SKM-1 (cell line): Measurements from ENCODE around the gene STMN1.

Experiments
- DNase-seq: peaks from one replicate; lab custom pipeline; 2025; ENCODE audit not compliant: unreplicated experiment; lab: John Stamatoyannopoulos, UW

The STMN1 gene

DNA sequence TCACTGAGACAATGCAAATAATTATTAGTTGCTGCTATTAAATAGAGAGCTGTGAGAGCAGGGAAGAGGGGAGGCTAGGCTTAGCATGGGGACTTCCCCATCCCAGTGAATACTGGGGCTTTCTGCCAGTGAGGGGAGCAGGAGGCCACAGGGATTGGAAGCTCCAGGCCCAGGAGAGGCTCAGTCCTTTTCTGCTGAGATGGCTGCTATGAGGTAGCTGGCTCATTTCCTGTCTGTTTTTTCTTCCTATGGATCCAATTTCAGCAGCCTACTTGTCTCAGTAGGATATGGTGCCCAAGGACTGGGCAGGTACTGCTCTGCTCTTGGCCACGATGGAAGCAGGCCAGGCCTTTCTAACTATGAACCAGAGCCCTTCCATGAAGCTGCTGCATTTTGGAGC, 10.0 kb downstream of the STMN1 start:
- DNase-seq = no peak

DNA sequence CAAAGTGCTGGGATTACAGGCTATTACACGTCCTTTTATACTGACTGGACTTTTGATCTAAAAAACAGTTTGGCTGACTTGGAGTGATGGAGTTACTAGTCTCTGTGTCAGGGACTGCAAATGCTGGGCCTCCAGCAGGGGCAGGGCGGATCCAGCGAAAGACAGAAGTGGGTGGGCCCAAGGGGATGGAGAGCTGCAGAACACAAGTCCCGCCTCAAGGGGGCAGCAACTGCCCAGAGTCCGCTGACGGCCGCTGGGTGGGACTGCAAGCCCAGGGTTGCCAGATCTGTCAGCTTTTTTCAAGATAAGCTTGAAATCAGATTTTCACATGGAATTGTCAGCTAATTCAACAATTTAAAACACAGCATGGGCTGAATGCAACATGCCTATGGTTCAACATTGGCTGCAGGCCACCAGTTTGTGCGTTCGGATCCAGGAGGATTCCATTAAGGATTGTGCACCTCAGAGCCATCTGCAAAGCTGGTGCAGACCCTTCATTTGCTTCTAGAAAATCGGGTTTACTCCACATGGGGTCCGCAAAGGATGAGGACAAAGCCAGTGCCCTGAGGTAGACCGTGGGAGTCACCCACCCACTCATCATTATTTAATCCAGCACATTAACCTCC, 10.7 kb downstream of the STMN1 start:
- peak; percentile 85 for DNase-seq

DNA sequence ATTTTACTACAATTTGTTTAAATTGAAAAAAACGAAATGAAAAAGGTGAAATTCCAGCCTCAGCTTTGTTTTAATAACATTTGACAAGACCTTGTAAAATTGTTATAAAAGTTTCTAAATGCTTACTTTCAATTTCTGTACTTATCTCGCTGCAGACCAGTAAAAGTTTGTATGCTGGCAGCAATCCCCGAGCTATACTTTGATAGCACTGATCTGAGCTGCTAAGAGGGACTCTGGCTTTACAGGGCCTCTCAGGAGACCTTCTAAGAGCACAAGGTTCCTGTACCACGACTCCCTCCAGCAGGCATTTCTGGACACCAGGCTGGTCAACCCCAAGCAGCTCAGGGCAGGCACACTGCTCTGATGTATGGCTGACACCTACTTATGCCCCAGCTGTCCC, 13.1 kb downstream of the STMN1 start:
- no peak for DNase-seq

DNA sequence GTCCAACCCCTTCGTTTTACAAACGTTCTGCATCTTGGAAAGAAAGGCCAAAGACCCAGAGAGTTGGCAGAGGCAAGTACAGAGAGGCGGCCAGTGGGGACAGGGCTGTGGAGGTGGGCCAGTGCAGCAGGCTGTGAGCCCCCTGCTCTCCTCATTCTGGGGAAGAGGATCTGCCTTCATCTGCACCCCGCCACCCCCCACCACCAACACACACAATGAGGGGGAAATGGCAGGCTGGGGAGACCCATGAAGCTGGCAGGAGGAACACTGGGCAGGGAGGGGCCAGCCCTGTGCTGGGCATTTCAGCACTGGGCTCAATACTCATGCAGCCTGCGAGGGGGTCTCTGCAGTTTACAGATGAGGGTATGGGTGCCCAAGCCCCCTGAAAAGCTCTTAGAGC, 14.6 kb downstream of the STMN1 start:
- DNase-seq = no peak

DNA sequence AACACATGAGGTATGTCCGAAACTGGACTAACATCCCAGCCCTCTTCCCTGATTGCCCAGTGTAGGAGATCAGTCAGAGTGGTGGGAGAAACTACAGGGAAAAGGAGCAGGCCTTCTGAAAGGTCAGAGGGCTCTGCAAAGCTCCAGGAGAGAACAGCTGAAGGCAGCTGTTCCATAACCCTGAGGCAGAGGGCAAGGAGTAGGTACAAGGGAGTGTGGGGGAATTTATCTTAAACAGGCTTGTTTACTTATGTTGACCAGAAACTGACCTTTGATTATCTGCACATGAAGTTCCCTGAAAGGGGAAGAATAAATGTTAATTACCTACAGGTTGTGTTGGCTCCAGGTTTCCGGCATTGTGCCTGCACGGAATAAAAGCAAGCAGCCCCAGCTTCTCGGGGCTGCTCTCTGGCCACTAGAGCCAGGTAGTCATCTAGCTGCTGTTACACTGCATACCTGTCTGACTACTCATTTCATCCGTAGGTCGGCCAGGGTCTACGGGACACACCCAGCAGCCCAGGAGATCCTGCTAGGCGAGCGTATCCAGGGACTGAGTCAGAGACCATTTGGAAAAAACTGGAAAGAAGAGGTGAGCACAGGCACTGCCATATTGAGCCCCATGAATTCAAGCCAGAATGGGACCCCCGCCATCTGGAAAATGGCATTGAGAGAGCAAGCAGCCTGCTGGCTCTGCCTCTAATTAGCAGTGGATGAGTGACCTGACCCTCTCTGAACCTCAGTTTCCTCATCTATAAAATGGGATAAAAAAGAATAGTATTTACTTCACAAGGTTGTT, 15.8 kb downstream of the STMN1 start:
- no peak for DNase-seq

DNA sequence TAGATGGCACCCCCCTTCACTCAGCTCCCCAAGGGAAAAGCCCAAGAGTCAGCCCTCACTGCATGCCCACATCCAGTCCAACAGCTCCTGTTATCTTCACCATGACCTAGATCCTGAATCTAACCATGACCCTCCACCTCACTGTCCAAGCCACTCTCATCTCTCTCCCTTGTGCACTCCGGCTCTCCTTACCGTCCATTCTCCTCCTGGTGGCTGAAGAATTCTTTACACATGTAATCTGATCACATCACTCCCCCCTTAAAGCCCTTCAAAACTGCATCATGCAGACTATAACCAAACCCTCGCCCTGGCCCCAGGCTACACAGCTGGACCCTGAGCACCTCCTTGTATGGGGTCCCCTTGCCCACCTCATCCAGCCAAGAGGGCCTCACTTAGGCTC, 16.7 kb downstream of the STMN1 start:
- DNase-seq = no peak

DNA sequence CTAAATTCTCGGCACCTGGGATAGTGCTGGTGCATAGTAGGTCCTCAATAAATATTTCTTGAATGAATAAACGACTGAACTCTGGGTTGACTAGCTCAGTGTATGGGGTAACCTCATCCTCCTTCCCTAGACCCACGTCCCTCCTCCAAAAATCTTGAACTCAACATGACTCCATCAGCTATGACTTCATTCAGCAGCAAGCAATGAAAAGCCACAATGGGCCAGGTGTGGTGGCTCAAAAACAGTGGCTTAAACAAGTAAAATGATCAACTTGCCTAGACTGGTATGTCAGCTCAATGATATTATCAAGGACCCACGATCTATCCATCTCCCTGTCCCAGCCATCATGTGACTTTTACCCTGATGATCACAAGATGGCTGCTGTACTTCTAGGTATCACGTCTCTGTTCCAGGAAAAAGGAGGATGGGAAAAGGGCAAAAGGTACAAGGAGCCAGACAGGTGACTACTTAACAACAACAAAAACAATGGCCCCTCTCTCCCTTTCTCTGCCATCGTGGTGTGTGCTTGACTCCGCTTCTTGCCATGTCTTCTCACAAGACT, 17.7 kb downstream of the STMN1 start:
- no peak for DNase-seq

DNA sequence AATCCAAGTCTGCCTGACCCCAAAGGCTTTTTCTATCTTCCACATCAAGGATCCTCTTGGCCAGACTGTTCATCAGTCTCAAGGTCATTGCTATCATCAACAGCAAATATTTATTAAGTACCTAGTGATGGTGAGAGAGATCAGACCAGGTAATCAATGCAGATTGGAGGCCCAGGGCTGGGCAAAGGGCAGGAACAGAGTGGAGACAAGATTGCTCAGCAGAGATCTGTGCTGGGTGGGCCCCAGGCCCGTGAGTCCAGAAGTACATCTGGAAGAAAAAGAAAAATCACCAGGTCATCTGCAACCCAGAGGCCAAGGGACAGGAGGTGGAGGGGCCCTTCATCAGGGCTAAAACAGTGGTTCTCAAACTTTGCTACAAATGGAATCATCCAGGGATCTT, 20.6 kb downstream of the STMN1 start:
- no peak for DNase-seq

DNA sequence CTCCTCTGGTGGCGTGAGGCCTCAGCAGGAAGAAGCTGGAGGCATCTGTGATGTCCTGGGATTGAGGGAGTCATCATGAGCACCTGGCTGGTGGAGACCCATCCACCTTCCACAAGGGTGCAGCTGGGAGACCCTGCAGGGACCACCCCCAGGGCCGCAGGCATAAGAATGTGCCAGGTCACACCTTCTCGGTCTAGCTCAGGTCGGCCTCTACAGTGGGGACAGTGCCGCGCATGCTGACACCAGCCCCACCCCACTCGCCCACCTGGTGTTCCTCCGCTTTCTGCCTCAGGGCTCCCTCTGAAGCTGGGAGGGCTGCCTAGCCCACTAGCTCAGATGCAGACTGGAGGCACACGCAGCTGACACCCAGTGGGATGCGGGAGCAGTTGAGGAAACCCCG, 25.0 kb downstream of the STMN1 start:
- DNase-seq = no peak

DNA sequence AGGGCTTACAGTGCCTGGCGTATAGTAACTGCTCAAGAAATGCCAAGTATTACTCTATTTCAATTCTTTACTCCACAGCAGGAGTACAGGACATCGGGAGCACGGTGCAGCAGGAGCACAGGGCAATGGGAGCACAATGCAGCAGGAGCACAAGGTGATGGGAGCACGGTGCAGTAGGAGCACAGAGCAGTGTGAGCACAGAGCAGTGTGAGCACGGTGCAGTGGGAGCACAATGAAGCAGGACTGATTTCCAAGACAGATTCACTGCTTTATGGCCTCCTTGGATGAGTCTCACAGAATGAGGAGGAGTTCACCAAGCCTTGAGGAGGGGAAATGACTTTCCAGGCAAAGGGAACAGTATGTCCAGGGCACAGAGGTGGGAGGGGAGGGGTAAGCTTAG, 25.7 kb downstream of the STMN1 start:
- DNase-seq = no peak

DNA sequence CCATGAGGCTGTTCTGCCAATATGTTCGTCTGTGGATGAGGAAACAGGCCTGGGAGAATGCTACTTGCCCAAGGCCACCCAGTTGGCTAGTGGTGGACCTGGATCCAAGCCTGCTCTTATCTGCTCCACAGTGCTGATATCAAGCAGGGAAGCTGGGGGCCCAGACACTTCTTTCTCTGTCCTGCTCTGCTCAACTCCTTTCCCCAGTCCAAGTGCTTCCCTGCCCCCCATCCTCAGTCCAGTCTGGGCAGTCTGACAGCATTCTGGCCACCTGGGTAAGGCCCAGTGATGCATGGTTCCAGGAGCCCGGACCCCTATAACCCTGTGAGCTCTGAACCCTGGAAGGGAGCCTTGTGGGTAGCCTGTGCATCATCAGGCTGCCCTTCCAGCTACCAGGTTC, 26.5 kb downstream of the STMN1 start:
- no peak for DNase-seq

DNA sequence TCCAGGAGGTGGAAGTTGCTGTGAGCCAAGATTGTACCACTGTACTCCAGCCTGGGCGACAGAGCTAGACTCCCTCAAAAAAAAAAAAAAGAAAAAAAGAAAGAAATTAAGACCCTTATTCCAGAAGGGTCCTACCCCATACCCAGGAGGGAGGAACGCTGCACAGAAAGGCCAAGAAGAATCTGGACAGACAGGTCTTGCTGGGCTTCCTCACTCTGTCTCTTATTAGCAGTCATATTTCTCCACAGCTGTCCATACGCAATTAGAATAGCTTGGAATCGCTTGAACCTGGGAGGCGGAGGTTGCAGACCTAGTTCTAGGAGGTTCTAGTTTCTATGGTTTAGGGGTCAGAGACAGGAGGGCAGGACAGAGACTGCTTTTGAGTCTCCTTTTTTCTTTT, 27.5 kb downstream of the STMN1 start:
- no peak for DNase-seq

DNA sequence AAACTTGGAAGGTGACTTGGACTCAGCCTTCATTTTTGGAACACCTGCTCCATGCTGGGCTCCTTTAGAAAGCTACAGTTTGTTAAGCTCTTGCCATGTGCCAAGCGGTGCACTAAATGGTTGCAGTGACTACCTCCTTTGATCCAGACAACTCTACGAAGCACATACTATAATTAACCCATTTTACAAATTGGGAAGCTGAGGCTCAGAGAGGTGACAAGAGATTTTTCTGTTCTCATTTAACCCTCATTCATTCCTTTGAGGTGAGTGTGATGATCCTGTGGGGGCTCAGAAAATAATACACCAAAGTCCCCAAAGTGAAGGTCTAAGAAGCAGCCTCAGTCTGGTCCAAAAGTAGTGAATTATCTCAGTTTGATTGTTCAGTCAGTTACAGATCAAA, 29.1 kb downstream of the STMN1 start:
- DNase-seq = no peak

DNA sequence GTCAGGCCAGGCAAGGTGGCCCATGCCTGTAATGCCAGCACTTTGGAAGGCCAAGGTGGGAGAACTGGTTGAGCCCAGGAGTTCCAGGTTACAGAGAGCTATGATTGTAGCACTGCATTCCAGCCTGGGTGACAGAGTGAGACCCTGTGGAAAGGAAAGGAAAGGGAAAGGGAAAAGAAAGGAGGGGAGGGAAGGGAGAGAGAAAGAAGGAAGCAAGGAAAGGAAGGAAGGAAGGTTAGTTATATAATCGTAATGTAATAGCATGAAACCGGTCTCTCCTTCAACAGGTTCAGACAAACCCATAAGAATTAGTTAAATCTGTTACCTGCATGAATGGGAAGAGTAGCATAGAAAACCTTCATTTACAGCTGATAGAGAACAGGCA, 29.5 kb downstream of the STMN1 start:
- DNase-seq = no peak

DNA sequence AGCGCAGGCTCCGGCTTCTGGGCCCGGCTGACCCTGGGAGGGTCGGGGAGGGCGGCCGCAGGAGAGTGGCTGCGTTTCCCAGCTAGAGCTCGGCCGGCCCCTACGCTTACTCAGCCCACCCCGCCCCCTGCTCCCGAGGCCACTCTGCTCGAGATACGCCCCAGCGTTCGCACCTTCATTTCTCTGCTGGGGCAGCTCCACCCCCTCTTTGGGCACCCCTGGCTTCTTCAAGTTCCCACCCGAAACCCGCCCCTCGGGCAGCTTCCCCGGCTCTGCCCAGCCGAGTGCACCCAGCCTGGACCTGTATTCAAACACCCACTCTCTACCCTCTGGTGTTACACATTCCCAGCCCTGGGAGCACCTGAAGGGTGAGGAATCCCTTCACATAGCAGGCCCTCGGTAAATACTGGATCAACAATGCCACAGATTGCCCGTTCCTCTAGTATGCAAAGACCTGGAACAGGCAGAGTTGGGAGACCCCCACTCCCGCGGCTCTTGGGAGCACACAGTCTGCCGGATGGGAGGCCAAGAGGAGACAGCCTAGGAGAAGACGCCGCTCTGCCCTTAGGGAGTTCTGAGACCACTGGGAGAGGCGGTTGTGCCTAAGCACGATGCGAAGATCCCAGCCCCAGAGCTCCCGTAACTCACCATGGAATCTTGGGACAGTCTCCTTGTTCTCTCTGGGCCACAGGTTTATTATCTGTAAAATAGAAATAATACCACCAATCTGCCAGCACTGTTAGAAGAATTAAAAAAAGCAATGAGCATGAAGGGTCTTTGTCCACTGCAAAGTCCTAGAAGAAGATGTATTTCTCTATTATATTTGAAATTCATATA, 30.1 kb downstream of the STMN1 start:
- no peak for DNase-seq

DNA sequence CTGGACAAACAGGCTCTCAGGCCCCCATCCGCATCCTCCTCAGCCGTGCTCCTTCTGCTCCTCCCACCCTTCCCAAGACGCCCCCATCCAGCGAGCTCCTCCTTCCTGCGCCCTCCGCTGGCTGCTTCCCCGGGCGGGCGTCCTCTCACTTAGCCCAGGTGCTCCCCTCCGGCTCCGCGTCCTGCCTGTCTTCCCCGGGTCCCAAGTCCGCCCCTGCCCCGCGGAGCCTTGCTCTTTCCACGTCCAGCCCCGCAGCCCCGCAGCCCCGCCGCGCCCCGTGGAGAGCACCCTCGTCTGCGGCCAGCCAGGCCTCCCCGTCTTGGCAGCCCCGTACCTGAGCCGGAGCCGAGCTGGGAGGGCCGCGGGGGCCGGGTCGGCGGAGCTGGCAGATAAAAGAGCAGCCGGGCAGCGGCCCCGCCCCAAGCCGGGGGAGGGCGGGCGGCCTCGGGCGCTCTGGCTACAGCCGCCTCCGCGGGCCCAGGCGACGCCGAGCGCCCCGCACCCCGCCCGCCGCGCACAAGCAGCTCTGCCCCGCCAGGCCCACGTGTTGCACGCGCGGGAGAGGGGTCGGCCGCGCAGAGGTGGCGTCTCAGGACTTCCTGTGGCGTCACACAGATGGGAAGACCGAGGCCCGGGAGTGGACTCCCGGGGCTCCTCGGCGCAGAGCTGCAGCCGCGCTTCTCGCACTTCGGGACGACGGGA, 30.9 kb downstream of the STMN1 start, which contains the start of gene PAQR7:
Gene PAQR7, minus strand, starts transcription at position 555 of the 702 bp plus-strand sequence. CDS start 11,869 bp downstream, outside the sequence.
- no peak for DNase-seq

DNA sequence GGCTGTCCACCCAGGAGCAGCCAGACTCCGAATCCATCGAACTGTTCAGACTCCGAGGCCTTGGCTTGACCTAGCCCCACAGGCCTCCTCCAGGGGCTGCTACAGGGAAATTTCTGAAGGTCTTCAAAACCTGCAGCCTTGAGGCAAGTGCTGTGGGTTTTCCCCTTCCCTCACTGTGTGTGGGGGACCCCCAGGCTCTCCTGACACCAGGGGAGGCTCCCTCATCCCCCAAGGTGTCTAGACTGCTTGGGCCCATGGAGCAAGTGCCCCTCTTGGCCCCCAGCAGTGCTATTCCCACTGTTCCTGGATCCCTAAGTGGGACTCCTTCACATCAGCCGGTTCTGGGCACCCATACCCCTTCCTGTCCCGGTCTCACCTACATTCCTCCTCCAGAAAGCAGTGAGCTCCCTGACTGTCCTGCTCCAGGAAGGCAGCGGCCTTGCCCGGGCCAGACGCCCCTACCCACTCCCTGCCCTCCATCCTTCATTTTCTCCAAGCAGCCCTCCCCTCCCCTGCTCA, 31.5 kb downstream of the STMN1 start:
- DNase-seq = no peak

DNA sequence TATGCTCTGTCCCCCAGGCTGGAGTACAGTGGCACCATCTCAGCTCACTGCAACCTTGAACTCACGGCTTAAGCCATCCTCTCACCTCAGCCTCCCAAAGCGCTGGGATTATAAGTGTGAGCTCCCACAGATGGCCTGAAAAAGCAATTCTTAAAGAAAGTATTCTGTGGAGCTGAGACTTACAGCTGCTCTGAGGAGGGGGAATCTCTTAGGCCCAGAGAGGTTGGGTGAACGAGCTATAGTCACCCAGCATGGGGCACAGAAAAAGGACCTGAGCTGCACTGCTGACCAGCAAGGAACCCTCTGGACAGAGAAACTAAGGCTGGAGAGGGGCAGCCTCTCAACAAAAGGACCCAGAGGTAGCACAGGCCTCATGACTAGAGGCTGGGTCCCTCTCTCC, 32.0 kb downstream of the STMN1 start:
- no peak for DNase-seq

DNA sequence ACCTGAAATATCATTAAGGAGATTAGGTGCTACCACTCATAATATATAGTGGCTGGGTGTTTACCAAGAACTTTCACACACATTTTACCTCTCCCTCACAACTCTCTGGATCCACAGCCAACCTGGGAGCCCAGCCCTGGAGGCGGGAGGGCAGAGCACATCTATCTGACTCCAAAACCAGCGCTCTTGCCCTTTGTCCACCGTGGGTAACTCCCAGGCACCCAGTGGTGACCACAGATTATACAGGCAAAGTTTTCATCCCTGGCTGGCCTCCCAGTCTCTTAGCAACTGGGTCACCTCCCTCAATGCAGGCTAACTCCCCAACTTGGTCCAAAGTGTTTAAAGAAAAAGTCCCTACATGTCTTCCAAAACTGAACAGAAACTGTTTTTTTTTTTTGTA, 33.1 kb downstream of the STMN1 start:
- DNase-seq = no peak

DNA sequence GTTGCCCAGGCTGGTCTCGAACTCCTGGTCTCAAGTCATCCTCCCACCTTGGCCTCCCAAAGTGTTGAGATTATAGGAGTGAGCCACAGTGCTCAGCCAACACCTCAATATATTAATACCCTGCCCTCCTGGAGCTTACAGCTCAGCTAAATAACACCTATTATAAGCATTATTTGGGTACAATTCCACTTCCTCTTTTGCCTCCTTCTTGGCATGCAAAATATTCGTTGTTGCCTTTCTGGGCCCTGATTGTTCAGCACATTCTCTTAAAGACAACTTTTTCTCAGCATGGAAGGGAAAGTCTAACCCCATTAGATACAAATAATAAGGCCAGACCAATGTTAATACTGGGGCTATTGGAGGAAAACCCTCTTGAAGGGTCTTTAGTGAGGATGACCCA, 33.5 kb downstream of the STMN1 start:
- no peak for DNase-seq
